ENCODE results near the gene ARPC5L.

- no peak for TF ChIP-seq CTCF (IDR thresholded peaks at IDR 0.05)
- no peak for TF ChIP-seq POLR2A (IDR thresholded peaks at IDR 0.05)
Observed at GRCh38 chr9:124834591-124834990, 27.3 kb upstream of the ARPC5L start.
